Right atrium auricular region (tissue), 2 donors: ENCODE measurements around the gene KCTD5. TPM values are rescaled to one million over a fixed set of nuclear protein-coding genes. Genes with fewer than 3 reads are reported as not detected.

Experiments used
- DNase-seq: peaks from one replicate; pipeline ENCODE4 v3.0.0-alpha.2; 2019; ENCODE audit warnings: low spot score
- H3K27ac ChIP-seq, 2 donors: fragments of 200-600 bp; sonication (generic); 1 replicate in 1 of 2; 2 replicates in 1 of 2; pipeline ENCODE4 v1.5.1; 2016 to 2019
- H3K27me3 ChIP-seq, 2 donors: fragments of 200-600 bp; sonication (generic); one replicate each; pipeline versions ENCODE4 v1.5.1 to v1.6.0; 2017 to 2019
- H3K36me3 ChIP-seq: fragments of 200-600 bp; sonication (generic); one replicate; pipeline ENCODE4 v1.5.1; 2016
- H3K4me1 ChIP-seq, 2 donors: fragments of 200-600 bp; sonication (generic); one replicate each; pipeline versions ENCODE4 v1.5.1 to v1.6.0; 2017 to 2019
- H3K4me3 ChIP-seq, 2 donors: fragments of 200-600 bp; sonication (generic); 1 replicate in 1 of 2; 2 replicates in 1 of 2; pipeline ENCODE4 v1.5.1; 2017 to 2019; ENCODE audit warnings: mild to moderate bottlenecking in 1 of 2, moderate library complexity in 1 of 2
- H3K9me3 ChIP-seq, 2 donors: fragments of 200-600 bp; sonication (generic); one replicate each; pipeline ENCODE4 v1.5.1; 2019
- CTCF ChIP-seq, 2 donors: fragments of 200-600 bp; sonication (generic); IDR thresholded peaks; one replicate each; pipeline ENCODE4 v1.5.1; 2019; ENCODE audit warnings: antibody characterized with exemption in 2 of 2
- total RNA-seq, 2 donors: library from RNA; depleted of rRNA; stranded (reverse); fragments of >200 nt; gene quantifications; one replicate each; pipeline ENCODE4 v1.1.0, GENCODE V29; 2016

Gene KCTD5
- total RNA-seq, 2 donors from 2014 or later = 12.5 to 15.6 TPM

GRCh38 chr16:2728034-2728433 is 45.7 kb downstream of the KCTD5 start:
- no peak for DNase-seq
- H3K27me3 ChIP-seq = no peaks in the 10 kb centered on the region
- no peaks in the 10 kb centered on the region for H3K9me3 ChIP-seq
- H3K4me1 ChIP-seq = no peaks in the 10 kb centered on the region
- no peaks in the 10 kb centered on the region for H3K36me3 ChIP-seq
- no peak for TF ChIP-seq CTCF (IDR thresholded peaks at IDR 0.05)
- H3K27ac ChIP-seq = no peak overlapping the region
- no peak overlapping the region for H3K4me3 ChIP-seq

- no peaks in the 10 kb centered on the region for H3K36me3 ChIP-seq
- no peak for DNase-seq
- H3K9me3 ChIP-seq = no peaks in the 10 kb centered on the region
- no peak overlapping the region for H3K27ac ChIP-seq
- H3K4me3 ChIP-seq = no peak overlapping the region
- no peak for TF ChIP-seq CTCF (IDR thresholded peaks at IDR 0.05)
- no peaks in the 10 kb centered on the region for H3K4me1 ChIP-seq
- H3K27me3 ChIP-seq = no peaks in the 10 kb centered on the region
Observed at GRCh38 chr16:2734844-2735515, 52.7 kb downstream of the KCTD5 start.

- Histone ChIP-seq H3K27me3 (no peaks in the 10 kb centered on the region), H3K4me3 (no peak overlapping the region), H3K27ac (no peak overlapping the region), H3K4me1 (no peaks in the 10 kb centered on the region), H3K9me3 (no peaks in the 10 kb centered on the region), H3K36me3 (no peaks in the 10 kb centered on the region)
- no peak for DNase-seq
- TF ChIP-seq CTCF (IDR thresholded peaks at IDR 0.05) = no peak
Observed at GRCh38 chr16:2736476-2737237, 54.3 kb downstream of the KCTD5 start.

- Histone ChIP-seq H3K4me3 (no peak overlapping the region), H3K27ac (no peak overlapping the region), H3K9me3 (no peaks in the 10 kb centered on the region), H3K36me3 (no peaks in the 10 kb centered on the region), H3K4me1 (no peaks in the 10 kb centered on the region), H3K27me3 (no peaks in the 10 kb centered on the region)
- no peak for DNase-seq
- no peak for TF ChIP-seq CTCF (IDR thresholded peaks at IDR 0.05)
Observed at GRCh38 chr16:2737238-2737605, 54.9 kb downstream of the KCTD5 start.

GRCh38 chr16:2737895-2738418 is 55.6 kb downstream of the KCTD5 start:
- Histone ChIP-seq H3K36me3 (no peaks in the 10 kb centered on the region), H3K9me3 (no peaks in the 10 kb centered on the region), H3K27me3 (no peaks in the 10 kb centered on the region), H3K4me3 (no peak overlapping the region), H3K4me1 (no peaks in the 10 kb centered on the region), H3K27ac (no peak overlapping the region)
- no peak for TF ChIP-seq CTCF (IDR thresholded peaks at IDR 0.05)
- no peak for DNase-seq
